ENCODE measurements around the gene ZNF311.

ZNF311 gene

DNA sequence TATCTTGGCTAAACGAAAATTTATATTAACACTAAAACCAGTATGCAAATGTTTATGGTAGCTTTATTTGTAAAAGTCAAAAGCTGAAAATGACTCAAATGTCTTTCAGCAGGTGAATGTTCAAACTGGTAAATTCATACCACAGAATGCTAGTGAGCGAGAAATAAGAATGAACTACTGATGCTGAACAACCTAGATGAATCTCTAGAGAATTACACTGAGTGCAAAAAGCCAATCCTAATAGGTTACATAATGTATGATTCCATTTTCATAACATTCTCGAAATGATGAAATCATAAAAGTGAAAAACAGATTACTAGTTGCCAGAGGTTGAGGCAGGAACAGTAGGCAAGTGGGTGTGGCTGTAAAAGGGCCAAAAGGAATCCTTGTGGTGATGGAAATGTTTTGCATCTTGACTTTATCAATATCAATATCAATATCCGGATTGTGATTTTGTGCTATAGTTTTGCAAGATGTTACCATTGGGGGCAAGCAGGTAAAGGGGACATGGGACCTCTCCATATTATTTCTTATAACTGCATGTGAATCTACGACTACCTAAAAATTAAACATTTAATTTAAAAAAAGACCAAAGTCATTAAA is 26.1 kb downstream of the ZNF311 start:
- peaks cover 22% of the 10 kb centered on the region for H3K4me1 ChIP-seq (ENCODE audit: control insufficient read depth, low read length)
- no peaks in the 10 kb centered on the region for H4K20me1 ChIP-seq (ENCODE audit: control insufficient read depth, insufficient read depth, low read depth, low read length)
- no peak overlapping the region for H3K27ac ChIP-seq (ENCODE audit: low read depth, low read length)
- no peaks in the 10 kb centered on the region for H3K9me3 ChIP-seq (ENCODE audit: control insufficient read depth, insufficient read depth, low read length)
- TF ChIP-seq EZH2phosphoT487 (IDR thresholded peaks at IDR 0.05; ENCODE audit: borderline replicate concordance, low read length), result no peak
- TF ChIP-seq, protein P1, sequence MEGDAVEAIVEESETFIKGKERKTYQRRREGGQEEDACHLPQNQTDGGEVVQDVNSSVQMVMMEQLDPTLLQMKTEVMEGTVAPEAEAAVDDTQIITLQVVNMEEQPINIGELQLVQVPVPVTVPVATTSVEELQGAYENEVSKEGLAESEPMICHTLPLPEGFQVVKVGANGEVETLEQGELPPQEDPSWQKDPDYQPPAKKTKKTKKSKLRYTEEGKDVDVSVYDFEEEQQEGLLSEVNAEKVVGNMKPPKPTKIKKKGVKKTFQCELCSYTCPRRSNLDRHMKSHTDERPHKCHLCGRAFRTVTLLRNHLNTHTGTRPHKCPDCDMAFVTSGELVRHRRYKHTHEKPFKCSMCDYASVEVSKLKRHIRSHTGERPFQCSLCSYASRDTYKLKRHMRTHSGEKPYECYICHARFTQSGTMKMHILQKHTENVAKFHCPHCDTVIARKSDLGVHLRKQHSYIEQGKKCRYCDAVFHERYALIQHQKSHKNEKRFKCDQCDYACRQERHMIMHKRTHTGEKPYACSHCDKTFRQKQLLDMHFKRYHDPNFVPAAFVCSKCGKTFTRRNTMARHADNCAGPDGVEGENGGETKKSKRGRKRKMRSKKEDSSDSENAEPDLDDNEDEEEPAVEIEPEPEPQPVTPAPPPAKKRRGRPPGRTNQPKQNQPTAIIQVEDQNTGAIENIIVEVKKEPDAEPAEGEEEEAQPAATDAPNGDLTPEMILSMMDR (IDR thresholded peaks at IDR 0.05; ENCODE audit: low read depth, low read length, poor library complexity, severe bottlenecking), result no peak
- no peaks in the 10 kb centered on the region for H3K36me3 ChIP-seq (ENCODE audit: control insufficient read depth, low read length)
- no peaks in the 10 kb centered on the region for H3K9me2 ChIP-seq (replicated peaks; ENCODE audit: control insufficient read depth, low read length)
- no peak overlapping the region for H3K4me2 ChIP-seq (ENCODE audit: low read length)
- H3F3A ChIP-seq (ENCODE audit: control insufficient read depth, insufficient read depth), result peaks cover 5% of the 10 kb centered on the region; the same call in 1 of the 2 replicates
- no peak overlapping the region for H3K4me3 ChIP-seq (ENCODE audit: low read length)
- H3K79me2 ChIP-seq (ENCODE audit: control insufficient read depth, low read length), result no peaks in the 10 kb centered on the region
- peaks cover 7% of the 10 kb centered on the region for H3K27me3 ChIP-seq (ENCODE audit: control insufficient read depth, low read length)

DNA sequence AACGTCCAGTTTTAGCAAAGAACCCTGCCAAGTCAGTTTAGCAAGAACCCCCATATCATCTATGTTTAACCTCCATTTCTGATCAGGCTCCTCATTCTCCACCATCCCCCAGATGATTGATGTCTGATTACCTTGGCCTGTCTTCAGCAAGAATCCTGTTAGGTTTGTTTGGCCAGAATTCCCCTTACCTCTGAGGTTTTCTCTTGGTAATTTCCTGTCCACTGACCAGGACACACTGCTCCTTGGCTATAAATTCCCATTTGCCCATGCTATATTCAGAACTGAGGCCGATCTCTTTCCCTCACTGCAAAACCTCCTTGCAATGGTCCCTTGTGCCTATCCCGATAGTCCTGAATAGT is 27.0 kb downstream of the ZNF311 start:
- peaks cover 22% of the 10 kb centered on the region for H3K4me1 ChIP-seq (ENCODE audit: control insufficient read depth, low read length)
- no peaks in the 10 kb centered on the region for H4K20me1 ChIP-seq (ENCODE audit: control insufficient read depth, insufficient read depth, low read depth, low read length)
- H3K9me3 ChIP-seq (ENCODE audit: control insufficient read depth, insufficient read depth, low read length), result no peaks in the 10 kb centered on the region
- H3K4me2 ChIP-seq (ENCODE audit: low read length), result no peak overlapping the region
- no peaks in the 10 kb centered on the region for H3K79me2 ChIP-seq (ENCODE audit: control insufficient read depth, low read length)
- no peak for TF ChIP-seq EZH2phosphoT487 (IDR thresholded peaks at IDR 0.05; ENCODE audit: borderline replicate concordance, low read length)
- TF ChIP-seq, protein P1 (IDR thresholded peaks at IDR 0.05; ENCODE audit: low read depth, low read length, poor library complexity, severe bottlenecking), result no peak
- H3K9me2 ChIP-seq (replicated peaks; ENCODE audit: control insufficient read depth, low read length), result no peaks in the 10 kb centered on the region
- H3K27me3 ChIP-seq (ENCODE audit: control insufficient read depth, low read length), result peaks cover 7% of the 10 kb centered on the region
- H3K36me3 ChIP-seq (ENCODE audit: control insufficient read depth, low read length), result no peaks in the 10 kb centered on the region
- peaks cover 5% of the 10 kb centered on the region; the same call in 1 of the 2 replicates for H3F3A ChIP-seq (ENCODE audit: control insufficient read depth, insufficient read depth)
- no peak overlapping the region for H3K27ac ChIP-seq (ENCODE audit: low read depth, low read length)
- no peak overlapping the region; the same call in 1 of the 2 replicates for H3K4me3 ChIP-seq (ENCODE audit: low read length)

DNA sequence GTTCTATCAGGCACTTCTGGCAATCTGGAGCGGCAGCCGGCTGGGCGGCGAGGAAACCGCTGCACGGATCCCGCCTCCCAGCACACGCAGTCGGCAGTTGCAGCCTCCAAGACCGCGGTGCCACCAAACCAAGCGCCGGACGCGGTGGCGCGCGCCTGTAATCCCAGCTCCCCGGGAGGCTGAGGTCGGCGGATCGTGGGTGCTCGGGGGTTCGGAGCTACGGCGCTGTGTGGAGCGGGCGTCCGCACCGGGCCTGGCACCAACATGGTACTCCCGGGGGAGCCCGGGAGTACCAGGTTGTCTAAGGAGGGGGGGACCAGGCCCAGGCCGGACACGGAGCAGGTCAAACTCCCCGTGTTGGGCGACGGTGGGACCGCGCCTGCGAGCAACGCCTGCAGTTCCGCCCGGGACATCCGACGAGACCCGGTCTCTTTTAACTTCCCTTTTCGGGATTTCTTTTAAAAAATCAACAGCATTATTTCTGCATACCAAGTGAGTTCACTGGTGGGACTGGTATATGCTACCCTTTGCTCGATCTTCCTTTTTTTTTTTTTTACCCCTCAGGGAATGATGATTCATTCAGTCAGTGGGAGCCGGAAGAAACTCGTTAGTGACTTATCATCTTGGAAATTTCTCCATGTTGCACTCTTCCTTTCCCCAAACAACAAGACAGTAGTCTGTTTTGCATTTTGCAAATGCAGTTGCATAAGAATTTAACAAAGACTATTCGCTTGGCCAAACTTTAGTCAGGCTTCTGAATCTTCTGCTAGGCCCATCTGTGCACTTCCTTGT is 27.6 kb downstream of the ZNF311 start:
- Histone ChIP-seq H3K9me2 (replicated peaks; ENCODE audit: control insufficient read depth, low read length) (no peaks in the 10 kb centered on the region), H3F3A (ENCODE audit: control insufficient read depth, insufficient read depth) (peaks cover 5% of the 10 kb centered on the region; the same call in 1 of the 2 replicates), H3K27ac (ENCODE audit: low read depth, low read length) (no peak overlapping the region), H3K36me3 (ENCODE audit: control insufficient read depth, low read length) (no peaks in the 10 kb centered on the region), H3K4me1 (ENCODE audit: control insufficient read depth, low read length) (peaks cover 16% of the 10 kb centered on the region), H3K4me3 (ENCODE audit: low read length) (peak overlapping the region; percentile 59), H4K20me1 (ENCODE audit: control insufficient read depth, insufficient read depth, low read depth, low read length) (no peaks in the 10 kb centered on the region), H3K79me2 (ENCODE audit: control insufficient read depth, low read length) (no peaks in the 10 kb centered on the region), H3K9me3 (ENCODE audit: control insufficient read depth, insufficient read depth, low read length) (no peaks in the 10 kb centered on the region), H3K4me2 (ENCODE audit: low read length) (peak overlapping the region; percentile 50), H3K27me3 (ENCODE audit: control insufficient read depth, low read length) (peaks cover 7% of the 10 kb centered on the region)
- TF ChIP-seq, protein P1 (IDR thresholded peaks at IDR 0.05; ENCODE audit: low read depth, low read length, poor library complexity, severe bottlenecking), result no peak
- no peak for TF ChIP-seq EZH2phosphoT487 (IDR thresholded peaks at IDR 0.05; ENCODE audit: borderline replicate concordance, low read length)
